EH (cell line): ENCODE data around the gene MLC1.

Source experiments
- DNase-seq: peaks from one replicate; pipeline ENCODE4 v3.0.0-alpha.2; 2015; ENCODE audit warnings: low read depth

Gene MLC1

GRCh38 chr22:50058061-50058905, 26.9 kb downstream of the MLC1 start, which contains the start of gene TTLL8:
TTLL8 (minus strand) TSS chr22:50058298.
- DNase-seq = no peak

- DNase-seq = no peak
Observed at GRCh38 chr22:50057278-50058060, 27.8 kb downstream of the MLC1 start.

DNA sequence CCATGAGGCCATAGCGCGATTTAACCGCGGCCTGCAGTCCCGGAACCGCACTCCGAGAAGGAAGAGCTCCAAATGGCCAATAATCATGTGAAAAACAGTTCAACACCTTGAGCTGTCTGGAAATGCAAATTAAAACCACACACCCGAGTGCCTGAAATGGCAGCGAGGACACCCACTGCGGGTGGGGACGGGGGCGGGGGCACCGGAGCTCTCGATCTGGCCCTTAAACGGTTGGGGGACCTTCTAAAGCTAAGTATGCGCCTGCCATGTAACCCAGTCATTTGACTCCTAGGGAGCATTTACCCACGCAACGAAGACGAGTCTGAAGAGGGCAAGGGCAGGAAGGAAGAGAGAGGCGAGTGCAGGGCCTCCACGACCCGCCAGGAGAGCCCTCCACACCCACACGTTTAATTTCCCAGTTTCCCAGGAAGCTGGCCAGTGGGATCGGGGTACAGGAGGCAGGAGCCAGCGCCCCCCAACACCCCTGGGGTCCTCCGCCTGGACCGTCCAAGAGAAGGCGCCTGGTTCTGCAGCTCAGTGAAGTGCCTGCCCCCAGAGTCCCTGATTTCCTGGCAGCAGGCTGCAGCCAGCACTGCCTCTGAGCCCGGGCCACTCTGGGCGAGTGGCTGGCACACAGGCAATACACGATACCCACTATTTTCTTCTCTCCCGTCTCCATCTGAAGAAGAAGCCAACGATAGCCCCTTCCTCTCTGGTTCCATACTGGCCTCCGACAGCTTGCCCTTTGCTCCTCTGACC, 28.8 kb downstream of the MLC1 start:
- no peak for DNase-seq

DNA sequence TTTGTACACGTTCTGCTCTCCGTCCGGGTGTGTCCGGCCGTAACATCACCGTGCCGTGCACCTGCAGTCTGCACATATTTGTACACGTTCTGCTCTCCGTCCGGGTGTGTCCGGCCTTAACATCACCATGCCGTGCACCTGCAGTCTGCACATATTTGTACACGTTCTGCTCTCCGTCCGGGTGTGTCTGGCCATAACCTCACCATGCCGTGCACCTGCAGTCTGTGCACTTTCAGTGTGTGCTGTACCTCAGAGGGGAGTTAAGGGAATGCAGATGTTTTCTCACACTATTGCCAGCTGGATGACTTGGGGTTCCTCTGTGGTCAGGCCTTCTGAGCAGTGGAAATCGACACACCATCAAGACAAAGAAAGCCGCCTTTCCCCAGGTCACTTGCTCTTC, 31.4 kb downstream of the MLC1 start:
- no peak for DNase-seq

DNA sequence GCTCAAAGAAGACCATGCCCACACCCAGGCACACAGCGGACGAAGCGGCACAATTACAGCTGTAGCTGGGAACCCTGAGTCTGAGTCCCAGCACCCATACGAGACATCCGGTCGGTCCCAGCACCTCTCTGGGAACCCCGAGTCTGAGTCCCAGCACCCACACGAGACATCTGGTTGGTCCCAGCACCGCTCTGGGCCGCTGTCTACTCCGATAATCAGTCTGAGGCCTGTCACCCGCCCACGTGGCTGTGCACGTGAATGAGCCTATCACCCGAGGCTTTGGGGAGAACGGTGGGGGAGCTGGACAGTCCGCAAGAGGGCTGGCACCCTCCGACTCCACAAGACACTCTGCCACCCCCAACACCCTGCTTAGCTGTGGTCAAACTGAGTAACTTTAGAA, 33.3 kb downstream of the MLC1 start:
- DNase-seq = no peak

- DNase-seq = no peak
Observed at GRCh38 chr22:50049299-50050195, 35.7 kb downstream of the MLC1 start.

DNA sequence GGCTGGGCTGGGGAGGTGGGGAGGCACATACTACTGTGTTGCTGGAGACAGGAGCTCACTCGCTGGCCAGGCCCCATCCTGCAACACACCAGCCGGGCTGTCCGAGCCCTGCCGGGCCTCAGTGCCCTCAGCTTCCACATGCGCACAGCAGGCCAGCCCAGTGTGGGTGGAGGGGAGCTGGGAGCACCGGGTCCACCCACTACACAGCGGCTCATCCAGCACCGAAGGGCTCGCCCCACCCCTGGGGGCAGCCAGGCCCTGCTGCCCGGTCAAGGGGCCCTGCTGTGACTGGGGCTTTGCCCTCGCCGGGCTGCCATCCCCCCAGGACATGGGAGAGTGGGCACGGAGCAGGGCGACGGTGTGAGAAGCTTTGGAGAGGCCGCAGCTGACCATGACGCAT, 36.4 kb downstream of the MLC1 start:
- no peak for DNase-seq

DNA sequence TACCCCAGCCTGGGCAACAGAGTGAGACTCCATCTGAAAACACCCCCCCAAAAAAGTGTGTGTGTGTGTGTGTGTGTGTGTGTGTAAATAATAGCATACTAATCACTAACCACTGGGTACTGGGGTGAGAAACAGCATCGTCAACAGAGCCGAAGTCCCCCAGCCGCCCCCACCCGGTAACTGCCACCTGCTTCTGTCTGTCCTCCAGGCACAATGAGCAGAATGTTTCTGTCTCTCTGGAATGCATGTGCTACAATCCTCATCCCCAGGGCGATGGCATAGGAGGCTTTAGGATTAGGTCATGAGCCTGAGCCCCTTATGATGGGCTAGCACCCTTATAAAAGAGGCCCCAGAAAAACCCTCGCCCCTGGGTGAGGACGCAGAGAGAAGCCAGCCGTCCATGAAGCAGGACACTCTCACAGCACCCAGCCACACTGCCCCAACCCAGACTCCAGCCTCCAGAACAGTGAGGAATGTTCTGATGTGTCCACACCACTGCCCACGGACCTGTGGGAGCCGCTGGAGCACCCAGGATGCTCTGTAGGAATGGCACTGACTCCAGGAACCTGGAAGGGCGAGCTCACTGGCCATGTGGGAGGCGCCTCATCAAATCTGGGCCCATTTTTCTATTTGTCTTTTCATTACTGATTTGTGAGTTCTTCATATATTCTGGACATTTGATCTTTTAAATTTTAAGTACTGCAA, 37.0 kb downstream of the MLC1 start:
- DNase-seq = no peak

DNA sequence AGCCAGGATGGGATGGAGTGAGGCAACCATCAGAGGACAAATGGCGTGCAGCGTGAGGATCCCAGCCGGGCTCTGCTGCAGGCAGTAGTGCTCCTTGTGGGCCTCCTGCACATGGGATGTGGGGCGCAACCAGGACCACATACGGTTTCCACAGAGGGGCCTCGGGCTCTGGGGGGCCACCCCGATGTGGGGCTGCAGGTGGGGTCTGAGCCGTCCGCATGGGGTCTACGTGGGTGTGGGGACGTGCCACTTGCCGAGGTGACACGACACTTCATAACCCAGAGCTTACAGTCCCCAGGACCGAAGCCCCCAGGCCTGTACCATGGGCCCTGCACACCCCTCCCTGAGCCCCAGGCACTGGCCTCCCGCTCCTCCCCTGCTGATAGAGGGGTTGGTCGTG, 37.9 kb downstream of the MLC1 start:
- DNase-seq = no peak

GRCh38 chr22:50046481-50047245, 38.6 kb downstream of the MLC1 start:
- no peak for DNase-seq

DNA sequence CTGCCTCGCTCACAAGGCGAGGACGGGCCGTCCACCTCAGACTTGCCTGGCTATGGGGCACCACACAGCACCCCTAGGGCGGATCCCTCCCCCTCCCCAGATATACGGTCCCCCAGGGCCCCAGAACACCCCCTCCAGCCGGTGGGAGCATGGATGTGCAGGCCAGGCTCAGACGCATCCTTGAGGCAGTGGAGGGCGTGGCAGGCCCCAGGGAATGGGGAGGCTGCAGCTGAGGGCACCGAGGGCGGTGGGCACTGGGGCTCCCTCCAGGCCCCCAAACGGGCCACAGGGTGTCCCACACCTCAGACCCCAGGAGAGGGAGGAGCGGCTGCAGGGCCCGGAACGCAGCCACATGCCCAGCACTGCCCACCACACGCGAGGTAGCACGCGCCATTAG, 39.2 kb downstream of the MLC1 start:
- DNase-seq = no peak

DNA sequence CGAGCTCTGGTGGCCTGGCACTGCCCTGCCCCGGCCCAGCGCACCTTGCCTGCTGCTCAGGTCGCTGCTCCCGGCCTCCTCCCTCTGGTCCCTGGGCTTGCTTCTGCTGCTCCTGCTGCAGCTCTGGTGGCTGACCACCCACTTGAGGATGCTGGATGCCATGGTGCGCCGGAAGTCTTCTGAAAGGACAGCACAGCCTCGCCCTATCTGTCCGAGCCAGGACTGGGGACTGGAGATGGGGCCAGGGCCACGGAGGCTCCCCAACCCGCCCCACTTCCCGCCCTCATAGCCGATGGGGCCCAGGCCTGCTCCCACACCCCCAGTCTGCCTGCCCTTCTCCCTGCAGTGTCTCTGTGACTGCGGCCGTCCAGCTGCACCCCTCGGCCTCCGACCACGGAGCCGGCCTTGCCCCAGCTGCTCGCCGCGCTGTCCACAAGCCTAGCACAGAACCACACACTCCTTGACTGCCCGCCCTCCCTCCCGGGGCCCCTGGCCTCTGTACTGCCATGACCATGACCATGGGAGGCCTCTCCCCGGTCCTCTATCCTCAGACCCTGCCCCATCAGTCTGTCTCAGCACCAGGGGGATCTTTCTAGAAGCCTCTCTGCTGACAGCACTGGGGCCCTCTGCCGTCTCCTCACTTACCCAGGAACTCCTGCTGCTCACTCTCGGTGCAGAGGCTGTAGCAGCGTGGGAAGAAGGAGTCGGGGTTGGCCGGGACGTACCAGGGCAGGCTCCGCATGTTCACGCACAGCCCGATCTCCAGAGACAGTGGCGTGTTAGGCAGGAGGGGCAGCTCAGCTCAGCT, 39.8 kb downstream of the MLC1 start:
- no peak for DNase-seq

- no peak for DNase-seq
Observed at GRCh38 chr22:50044485-50045118, 40.6 kb downstream of the MLC1 start.

DNA sequence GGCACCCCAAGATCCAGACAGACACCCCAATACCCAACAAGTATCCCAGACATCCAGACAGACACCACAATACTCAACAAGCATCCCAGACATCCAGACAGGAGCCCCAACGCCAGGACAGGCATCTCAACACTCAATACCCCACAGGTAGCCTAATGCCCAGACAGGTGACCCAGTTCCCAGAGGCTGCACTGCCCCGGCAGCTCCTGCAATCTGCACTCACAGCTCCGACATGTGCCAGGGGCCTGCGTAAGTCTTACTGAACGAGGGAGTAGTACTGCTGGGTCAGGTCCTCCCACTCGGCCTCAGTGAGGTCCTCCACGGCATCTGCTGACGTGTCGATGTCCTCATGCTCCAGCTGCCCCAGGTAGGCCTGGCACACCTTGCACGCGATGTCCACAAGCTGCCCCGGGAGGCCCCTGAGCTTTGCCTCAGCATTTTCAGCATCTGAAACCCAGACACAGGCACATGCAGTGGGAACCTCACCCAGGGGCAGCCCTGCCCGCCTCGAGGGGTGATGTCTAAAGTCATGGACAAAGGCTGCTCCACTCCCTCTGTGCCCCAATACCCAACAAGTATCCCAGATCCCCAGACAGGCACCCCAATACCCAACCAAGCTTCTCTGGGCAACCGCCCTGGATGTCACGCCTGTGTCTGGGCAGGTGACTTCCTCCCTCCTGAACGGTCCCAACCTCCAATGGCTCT, 43.7 kb downstream of the MLC1 start:
- DNase-seq = no peak

DNA sequence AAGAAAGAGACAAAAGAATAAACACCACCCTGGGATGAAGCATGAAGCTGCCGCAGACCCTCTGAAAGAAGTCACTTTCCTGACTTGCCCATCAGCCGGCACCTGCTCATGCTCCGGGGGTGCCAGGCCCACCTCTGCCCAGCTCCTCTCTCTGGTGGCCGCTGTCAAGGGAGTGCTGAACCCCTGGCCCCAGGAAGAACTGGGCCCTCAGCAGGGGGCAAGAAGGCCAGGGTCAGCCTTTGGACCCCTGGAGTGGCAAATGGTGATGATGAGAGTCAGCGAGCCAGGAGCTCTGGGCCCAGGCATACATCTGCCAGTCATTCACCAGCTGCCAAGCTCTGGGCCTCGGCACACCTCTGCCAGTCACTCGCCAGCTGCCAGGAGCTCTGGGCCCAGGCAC, 44.5 kb downstream of the MLC1 start:
- no peak for DNase-seq

DNA sequence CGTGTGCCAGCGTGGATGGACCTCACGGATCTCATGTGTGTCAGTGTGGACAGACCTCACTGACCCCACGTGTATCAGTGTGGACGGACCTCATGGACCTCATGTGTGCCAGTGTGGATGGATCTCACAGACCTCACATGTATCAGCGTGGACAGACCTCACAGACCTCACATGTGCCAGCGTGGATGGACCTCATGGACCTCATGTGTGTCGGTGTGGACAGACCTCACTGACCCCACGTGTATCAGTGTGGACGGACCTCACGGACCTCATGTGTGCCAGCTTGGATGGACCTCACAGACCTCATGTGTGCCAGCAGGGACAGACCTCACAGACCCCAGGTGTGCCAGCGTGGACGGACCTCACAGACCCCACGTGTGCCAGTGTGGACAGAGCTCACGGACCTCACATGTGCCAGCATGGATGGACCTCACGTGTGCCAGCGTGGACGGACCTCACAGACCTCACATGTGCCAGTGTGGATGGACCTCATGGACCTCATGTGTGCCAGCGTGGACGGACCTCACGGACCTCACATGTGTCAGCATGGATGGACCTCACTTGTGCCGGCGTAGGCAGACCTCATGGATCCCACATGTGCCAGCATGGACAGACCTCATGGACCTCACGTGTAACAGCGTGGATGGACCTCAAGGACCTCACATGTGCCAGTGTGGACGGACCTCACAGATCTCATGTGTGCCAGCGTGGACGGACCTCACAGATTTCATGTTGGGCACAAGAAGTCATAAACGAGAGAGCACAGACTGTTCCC, 45.4 kb downstream of the MLC1 start:
- no peak for DNase-seq

DNA sequence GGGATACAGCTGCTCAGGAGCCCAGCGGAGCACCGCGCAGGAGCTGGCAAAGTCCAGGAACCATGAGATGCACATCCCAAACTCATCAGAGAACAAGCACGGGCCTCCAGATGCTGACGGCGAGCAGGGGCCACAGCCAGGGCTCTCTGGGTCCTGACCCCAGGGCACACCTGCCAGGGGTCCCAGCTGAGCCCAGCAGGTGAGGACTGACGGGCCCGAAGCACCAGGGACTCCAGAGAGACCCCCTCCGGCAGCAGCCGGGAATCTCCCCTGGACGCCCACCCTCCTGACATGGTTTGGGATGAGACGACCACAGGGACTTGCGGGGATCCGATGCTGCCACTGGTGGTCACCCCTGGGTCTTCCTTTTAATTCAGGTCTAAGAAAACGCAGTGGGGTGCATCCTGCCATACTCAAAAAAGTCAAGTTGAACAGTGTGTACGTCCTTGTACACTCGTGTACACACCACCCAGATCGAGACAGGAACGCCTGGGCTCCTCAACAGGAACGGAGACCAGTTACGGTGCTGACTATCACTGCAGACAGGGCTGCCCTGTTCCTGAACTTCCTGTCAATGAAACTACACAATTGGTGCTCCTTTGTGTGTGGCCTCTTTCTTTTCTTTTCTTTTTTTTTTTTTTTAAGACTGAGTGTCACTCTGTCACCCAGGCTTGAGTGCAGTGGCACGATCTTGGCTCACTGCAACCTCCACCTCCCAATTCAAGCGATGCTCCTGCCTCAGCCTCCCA, 49.1 kb downstream of the MLC1 start:
- no peak for DNase-seq
